K562 (cell line): Measurements from ENCODE around the gene ASCL2. TPM values are rescaled to one million over a fixed set of nuclear protein-coding genes. Genes with fewer than 3 reads are reported as not detected.

Experiments
- CHD7 ChIP-seq: fragments of 200-600 bp; sonication (generic); IDR thresholded peaks from one replicate; pipeline ENCODE4 v1.6.1; 2012; ENCODE audit warnings: mild to moderate bottlenecking, low read depth, low read length, inconsistent platforms
- L3MBTL2 ChIP-seq: fragments of 450-650 bp; IDR thresholded peaks from 2 replicates; pipeline ENCODE4 v1.6.1; 2016; ENCODE audit warnings: mild to moderate bottlenecking, moderate library complexity
- MCM2 ChIP-seq: fragments of 450-650 bp; IDR thresholded peaks from 2 replicates; pipeline ENCODE4 v1.6.1; 2017; ENCODE audit warnings: low read depth, mild to moderate bottlenecking
- THRB ChIP-seq: fragments of 450-650 bp; formaldehyde crosslinking; conservative IDR thresholded peaks from 2 replicates; pipeline ENCODE4 v1.4.0; 2022; ENCODE audit warnings: mild to moderate bottlenecking, missing genetic modification characterization
- ZNF407 ChIP-seq: fragments of 450-650 bp; IDR thresholded peaks from 2 replicates; pipeline ENCODE4 v1.6.1; 2016; ENCODE audit warnings: low read depth
- ZNF778 ChIP-seq: fragments of 450-650 bp; formaldehyde crosslinking; IDR thresholded peaks from 2 replicates; pipeline ENCODE4 v1.4.0; 2020; ENCODE audit warnings: mild to moderate bottlenecking, moderate library complexity
- polyA plus RNA-seq, 8 experiments: library from polyadenylated mRNA; depleted of rRNA in 4 of 8; stranded (reverse) in 5 of 8; unstranded in 3 of 8; fragments of >200 nt; fragmentation: Nextera tagmentation in 2 of 8; fragmentation: Illumina TruSeq in 1 of 8; extraction: Ambion mirVana in 2 of 8; extraction: Trizol in 1 of 8; gene quantifications; 2 replicates each; pipeline versions ENCODE4 v1.2.1 to v1.2.3, GENCODE V29; 2011 to 2014; ENCODE audit warnings: inconsistent platforms in 1 of 8, missing spikeins in 1 of 8
- total RNA-seq, 7 experiments: library from RNA; depleted of rRNA in 6 of 7; stranded (reverse); fragments of >200 nt in 6 of 7; fragmentation: Illumina TruSeq in 2 of 7; extraction: Trizol in 2 of 7; gene quantifications; 2 replicates each; pipeline versions ENCODE4 v1.2.1 to v1.2.3, GENCODE V29; 2011 to 2021; ENCODE audit warnings: low replicate concordance in 1 of 7

The ASCL2 gene
- total and polyA plus RNA-seq, 9 of the 15 experiments (the other 6 are each of a cell fraction or from before 2014, with no cell fraction given): 0.11 to 1.4 (median 0.36) TPM; not detected in 2

GRCh38 chr11:2299773-2300172, 29.4 kb upstream of the ASCL2 start (continued):
- TF ChIP-seq CHD7: no peak
- no peak for TF ChIP-seq ZNF407
- no peak for TF ChIP-seq L3MBTL2
- TF ChIP-seq MCM2: no peak
- no peak for TF ChIP-seq ZNF778 (CRISPR knock-in tag)
- TF ChIP-seq THRB (CRISPR knock-in tag): no peak
- TF ChIP-seq, all 486 proteins: peak for 0
